ENCODE measurements around the gene BARX1.

GRCh38 chr9:93941493-93941892 is 13.7 kb downstream of the BARX1 start:
- no peak for TF ChIP-seq POLR2A (IDR thresholded peaks at IDR 0.05; ENCODE audit: low read depth, low read length)
- no peak for TF ChIP-seq POLR2AphosphoS5 (IDR thresholded peaks at IDR 0.05; ENCODE audit: low read depth, low read length)
- TF ChIP-seq TAF1 (IDR thresholded peaks at IDR 0.05; ENCODE audit: low read depth, low read length): no peak
